Thoracic aorta (tissue), 2 donors: ENCODE measurements around the gene IGFBPL1. TPM values are rescaled to one million over a fixed set of nuclear protein-coding genes. Genes with fewer than 3 reads are reported as not detected.
"Not testable (repeated sequence)": the region's sequence is repeated elsewhere in the genome, so short reads cannot be mapped to it uniquely, and the experiment has no call there.

Experiments used
- ATAC-seq: fragments of 150-250 bp; one replicate; pipeline ENCODE4 v1.8.0; 2017; ENCODE audit warnings: low read depth; ENCODE audit not compliant: insufficient number of reproducible peaks, low FRiP score
- DNase-seq: peaks from one replicate; pipeline ENCODE4 v3.0.0-alpha.2; 2020; ENCODE audit warnings: low spot score
- H3K27ac ChIP-seq, 2 donors: fragments of 200-600 bp; sonication (generic); 1 replicate in 1 of 2; 2 replicates in 1 of 2; pipeline ENCODE4 v1.5.1; 2016; ENCODE audit warnings: mild to moderate bottlenecking in 2 of 2, moderate library complexity in 2 of 2
- H3K27me3 ChIP-seq: fragments of 200-600 bp; sonication (generic); replicated peaks from 2 replicates; pipeline ENCODE4 v1.6.0; 2016; ENCODE audit warnings: mild to moderate bottlenecking; ENCODE audit not compliant: insufficient read depth
- H3K36me3 ChIP-seq: fragments of 200-600 bp; sonication (generic); one replicate; pipeline ENCODE4 v1.5.1; 2016
- H3K4me1 ChIP-seq, 2 donors: fragments of 200-600 bp; sonication (generic); 1 replicate in 1 of 2; 2 replicates in 1 of 2; pipeline versions ENCODE4 v1.5.1 to v1.6.0; 2016; ENCODE audit warnings: low read depth in 2 of 2, mild to moderate bottlenecking in 1 of 2; ENCODE audit not compliant: control insufficient read depth in 1 of 2
- H3K4me3 ChIP-seq: fragments of 200-600 bp; sonication (generic); 2 replicates; pipeline ENCODE4 v1.5.1; 2016; ENCODE audit warnings: mild to moderate bottlenecking
- H3K9me3 ChIP-seq: fragments of 200-600 bp; sonication (generic); 2 replicates; pipeline ENCODE4 v1.5.1; 2016
- total RNA-seq, 2 donors: library from RNA; depleted of rRNA; stranded (reverse); fragments of >200 nt; gene quantifications; one replicate each; pipeline versions ENCODE4 v1.1.0 to v1.2.3, GENCODE V29; 2016
- TF ChIP-seq, protein P1 (sequence below): fragments of 200-600 bp; sonication (generic); IDR thresholded peaks from one replicate; pipeline ENCODE4 v1.5.1; 2019; ENCODE audit warnings: antibody characterized with exemption

Gene IGFBPL1
- total RNA-seq, 2 donors from 2014 or later: 16.6 to 34.0 TPM

DNA sequence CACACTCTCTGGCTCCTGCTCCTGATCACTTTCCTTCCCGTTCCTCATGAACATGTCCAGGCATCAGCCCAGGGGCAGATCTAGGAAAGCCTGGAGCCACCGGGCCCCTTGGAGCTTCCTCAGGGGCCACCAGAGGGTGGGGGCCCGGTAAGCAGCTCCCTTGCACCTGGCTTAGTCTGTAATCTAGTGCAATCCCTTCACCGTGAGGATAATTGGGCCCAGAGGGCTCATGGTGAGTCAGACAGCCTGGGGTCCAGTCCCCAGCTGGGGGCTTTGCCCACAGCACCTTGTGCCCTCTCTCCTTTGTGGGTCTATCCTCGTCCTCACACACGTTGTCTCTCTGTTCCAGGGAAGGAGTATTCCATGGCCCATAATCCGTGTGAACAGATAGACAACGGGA is 42.1 kb downstream of the IGFBPL1 start:
- Histone ChIP-seq H3K36me3 (no peaks in the 10 kb centered on the region), H3K27ac (peak overlapping the region; percentile 94 to 100), H3K4me1 (peaks cover 16 to 56% of the 10 kb centered on the region in 2 donors), H3K4me3 (no peak overlapping the region), H3K9me3 (no peaks in the 10 kb centered on the region), H3K27me3 (no peaks in the 10 kb centered on the region)
- no peak for DNase-seq
- TF ChIP-seq, protein P1, sequence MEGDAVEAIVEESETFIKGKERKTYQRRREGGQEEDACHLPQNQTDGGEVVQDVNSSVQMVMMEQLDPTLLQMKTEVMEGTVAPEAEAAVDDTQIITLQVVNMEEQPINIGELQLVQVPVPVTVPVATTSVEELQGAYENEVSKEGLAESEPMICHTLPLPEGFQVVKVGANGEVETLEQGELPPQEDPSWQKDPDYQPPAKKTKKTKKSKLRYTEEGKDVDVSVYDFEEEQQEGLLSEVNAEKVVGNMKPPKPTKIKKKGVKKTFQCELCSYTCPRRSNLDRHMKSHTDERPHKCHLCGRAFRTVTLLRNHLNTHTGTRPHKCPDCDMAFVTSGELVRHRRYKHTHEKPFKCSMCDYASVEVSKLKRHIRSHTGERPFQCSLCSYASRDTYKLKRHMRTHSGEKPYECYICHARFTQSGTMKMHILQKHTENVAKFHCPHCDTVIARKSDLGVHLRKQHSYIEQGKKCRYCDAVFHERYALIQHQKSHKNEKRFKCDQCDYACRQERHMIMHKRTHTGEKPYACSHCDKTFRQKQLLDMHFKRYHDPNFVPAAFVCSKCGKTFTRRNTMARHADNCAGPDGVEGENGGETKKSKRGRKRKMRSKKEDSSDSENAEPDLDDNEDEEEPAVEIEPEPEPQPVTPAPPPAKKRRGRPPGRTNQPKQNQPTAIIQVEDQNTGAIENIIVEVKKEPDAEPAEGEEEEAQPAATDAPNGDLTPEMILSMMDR: no peak
- no peak for ATAC-seq

DNA sequence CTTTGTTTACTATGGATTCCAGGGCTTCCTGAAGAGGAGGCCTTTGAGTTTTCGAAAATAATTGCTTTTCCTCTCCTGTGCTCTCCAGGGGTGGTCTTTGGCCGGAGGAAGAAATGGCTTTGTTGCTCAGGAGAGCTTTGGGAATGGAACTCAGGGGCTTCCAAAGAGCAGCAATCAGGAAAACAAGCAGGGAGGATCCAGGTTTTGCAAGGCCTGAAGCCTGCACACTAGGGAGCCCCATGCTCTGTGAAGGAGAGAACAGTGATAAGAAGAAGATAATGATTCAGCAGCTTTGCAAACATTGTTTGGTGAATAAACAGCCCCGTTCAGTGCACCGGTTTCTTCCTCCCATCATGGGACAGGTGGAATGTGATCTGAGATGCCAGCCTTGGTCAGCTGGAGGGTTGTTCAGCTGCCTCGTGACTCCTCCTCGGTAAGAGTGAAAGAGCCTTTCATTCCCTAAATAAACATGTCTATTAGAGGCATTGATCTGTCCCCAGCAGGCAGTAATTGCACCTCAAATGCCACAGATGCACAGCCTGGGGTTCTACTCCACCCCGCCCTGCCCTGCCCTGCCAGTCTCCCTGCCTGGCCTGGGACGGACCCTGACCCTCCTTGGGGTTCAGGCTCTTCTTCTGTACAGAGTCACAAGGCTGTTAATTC is 43.3 kb downstream of the IGFBPL1 start:
- TF ChIP-seq, protein P1: no peak
- ATAC-seq (no peak), DNase-seq (no peak)
- Histone ChIP-seq H3K4me3 (no peak overlapping the region), H3K36me3 (no peaks in the 10 kb centered on the region), H3K9me3 (no peaks in the 10 kb centered on the region), H3K4me1 (peaks cover 22 to 68% of the 10 kb centered on the region in 2 donors), H3K27ac (peak overlapping the region; percentile 94 to 100), H3K27me3 (no peaks in the 10 kb centered on the region)

DNA sequence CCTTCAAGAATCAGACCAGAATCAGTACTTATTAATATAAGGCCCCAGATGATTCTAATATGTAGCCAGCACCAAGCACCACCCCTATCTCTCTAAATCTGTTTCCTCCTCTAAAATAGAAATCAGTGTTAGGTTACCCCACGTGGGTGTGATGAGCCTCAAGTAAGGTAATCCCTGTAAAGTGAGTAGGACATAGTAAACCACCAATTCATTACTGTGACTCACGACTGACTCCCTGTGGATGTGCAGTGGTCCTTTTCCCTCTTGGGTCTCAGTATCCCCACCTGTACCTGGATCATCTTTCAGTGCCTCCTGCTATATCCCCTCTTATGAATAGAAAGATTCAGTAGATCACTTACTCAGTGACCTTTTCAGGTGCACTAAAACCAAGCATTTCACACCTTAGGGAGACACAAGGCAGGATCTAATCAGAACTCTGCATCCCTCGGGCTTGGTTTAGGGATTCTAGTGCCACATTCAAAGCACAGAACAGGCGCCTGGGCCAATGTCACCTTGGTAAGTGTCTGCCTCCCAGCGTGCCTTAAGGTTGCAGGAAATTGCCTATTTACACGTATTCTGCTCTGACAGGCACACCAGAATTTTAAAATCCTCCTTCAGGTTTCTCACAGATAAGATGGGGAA is 43.9 kb downstream of the IGFBPL1 start:
- H3K27me3 ChIP-seq: no peaks in the 10 kb centered on the region
- ATAC-seq (no peak), DNase-seq (no peak)
- TF ChIP-seq, protein P1: no peak
- no peaks in the 10 kb centered on the region for H3K36me3 ChIP-seq
- H3K27ac ChIP-seq: peak overlapping the region; percentile 94 to 100
- H3K4me1 ChIP-seq: peaks cover 22 to 63% of the 10 kb centered on the region in 2 donors
- H3K9me3 ChIP-seq: no peaks in the 10 kb centered on the region
- no peak overlapping the region for H3K4me3 ChIP-seq

DNA sequence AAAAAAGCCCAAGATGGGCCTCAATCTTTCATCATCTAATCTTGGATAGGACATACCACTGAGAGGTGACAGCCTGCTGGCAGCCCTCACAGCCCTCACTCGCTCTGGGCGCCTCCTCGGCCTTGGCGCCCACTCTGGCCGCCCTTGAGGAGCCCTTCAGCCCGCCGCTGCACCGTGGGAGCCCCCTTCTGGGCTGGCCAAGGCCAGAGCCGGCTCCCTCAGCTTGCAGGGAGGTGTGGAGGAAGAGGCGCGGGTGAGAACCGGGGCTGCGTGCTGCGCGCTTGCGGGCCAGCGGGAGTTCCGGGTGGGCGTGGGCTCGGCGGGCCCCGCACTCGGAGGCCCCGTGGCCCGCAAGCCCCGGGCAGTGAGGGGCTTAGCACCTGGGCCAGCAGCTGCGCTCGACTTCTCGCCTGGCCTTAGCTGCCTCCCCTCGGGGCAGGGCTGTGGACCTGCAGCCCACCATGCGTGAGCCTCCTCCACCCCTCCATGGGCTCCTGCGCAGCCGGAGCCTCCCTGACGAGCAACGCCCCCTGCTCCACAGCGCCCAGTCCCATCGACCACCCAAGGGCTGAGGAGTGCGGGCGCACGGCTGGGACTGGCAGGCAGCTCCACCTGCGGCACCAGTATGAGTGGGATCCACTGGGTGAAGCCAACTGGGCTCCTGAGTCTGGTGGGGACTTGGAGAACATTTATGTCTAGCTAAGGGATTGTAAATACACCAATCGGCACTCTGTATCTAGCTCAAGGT is 46.7 kb downstream of the IGFBPL1 start:
- peak overlapping the region; percentile 87 to 92 for H3K27ac ChIP-seq
- H3K36me3 ChIP-seq, H3K27me3 ChIP-seq, DNase-seq, H3K9me3 ChIP-seq, ATAC-seq, H3K4me3 ChIP-seq: not testable (repeated sequence)
- H3K4me1 ChIP-seq: peaks cover 12 to 38% of the 10 kb centered on the region in 2 donors

DNA sequence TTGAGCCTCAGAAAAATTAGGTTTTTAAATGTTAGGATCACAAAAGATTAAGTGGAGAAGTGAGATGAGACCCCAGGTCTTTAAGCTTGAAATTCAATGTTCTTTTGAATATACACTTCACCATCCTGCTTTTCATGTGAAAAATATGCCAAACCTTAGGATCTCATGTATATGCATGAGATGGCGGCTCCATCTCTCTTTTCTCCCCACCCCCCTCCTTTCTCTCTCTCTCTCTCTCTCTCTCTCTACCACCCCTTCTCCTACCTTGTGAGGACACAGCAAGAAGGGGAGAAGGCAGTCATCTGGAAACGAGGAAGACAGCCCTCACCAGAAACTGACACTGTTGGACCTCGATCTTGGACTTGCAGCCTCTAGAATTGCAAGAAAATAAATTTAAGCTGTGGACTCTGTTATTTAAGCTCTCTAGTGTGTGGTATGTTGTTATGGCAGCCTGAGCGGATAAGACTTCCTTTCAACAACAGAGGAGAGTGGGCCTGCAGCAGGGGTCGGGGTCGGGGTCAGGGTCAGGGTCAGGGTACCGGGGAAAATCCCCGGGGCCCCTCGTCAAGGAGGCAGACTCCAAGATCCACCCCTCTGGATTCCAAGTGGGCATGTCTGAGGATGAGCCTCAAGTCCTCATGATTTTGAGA is 48.1 kb downstream of the IGFBPL1 start:
- no peaks in the 10 kb centered on the region for H3K27me3 ChIP-seq
- no peaks in the 10 kb centered on the region for H3K9me3 ChIP-seq
- no peaks in the 10 kb centered on the region for H3K36me3 ChIP-seq
- H3K4me1 ChIP-seq: peaks cover 10 to 25% of the 10 kb centered on the region in 2 donors
- no peak for ATAC-seq
- peak overlapping the region; percentile 87 to 92 for H3K27ac ChIP-seq
- DNase-seq: no peak
- TF ChIP-seq, protein P1: no peak
- H3K4me3 ChIP-seq: no peak overlapping the region
